Measurements from ENCODE around the gene OR5D16.

DNA sequence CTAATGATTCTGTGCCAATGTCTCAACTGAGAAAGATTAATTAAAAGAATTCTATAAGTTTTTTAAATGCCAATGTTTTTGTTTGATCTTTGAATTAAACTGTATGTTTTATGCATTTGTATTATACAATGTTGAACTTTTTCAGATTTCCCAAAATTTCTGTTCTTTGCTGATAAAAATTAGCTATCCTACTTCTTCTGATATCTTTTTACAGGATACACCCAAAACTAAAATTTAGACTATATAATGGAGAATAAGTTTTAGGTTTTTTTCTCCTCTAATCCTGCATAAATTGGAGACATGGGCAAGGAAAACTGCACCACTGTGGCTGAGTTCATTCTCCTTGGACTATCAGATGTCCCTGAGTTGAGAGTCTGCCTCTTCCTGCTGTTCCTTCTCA, 11.6 kb upstream of the OR5D16 start, which contains the start of gene OR5L2:
- TF ChIP-seq, protein P1, sequence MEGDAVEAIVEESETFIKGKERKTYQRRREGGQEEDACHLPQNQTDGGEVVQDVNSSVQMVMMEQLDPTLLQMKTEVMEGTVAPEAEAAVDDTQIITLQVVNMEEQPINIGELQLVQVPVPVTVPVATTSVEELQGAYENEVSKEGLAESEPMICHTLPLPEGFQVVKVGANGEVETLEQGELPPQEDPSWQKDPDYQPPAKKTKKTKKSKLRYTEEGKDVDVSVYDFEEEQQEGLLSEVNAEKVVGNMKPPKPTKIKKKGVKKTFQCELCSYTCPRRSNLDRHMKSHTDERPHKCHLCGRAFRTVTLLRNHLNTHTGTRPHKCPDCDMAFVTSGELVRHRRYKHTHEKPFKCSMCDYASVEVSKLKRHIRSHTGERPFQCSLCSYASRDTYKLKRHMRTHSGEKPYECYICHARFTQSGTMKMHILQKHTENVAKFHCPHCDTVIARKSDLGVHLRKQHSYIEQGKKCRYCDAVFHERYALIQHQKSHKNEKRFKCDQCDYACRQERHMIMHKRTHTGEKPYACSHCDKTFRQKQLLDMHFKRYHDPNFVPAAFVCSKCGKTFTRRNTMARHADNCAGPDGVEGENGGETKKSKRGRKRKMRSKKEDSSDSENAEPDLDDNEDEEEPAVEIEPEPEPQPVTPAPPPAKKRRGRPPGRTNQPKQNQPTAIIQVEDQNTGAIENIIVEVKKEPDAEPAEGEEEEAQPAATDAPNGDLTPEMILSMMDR (IDR thresholded peaks at IDR 0.05; ENCODE audit: insufficient read depth, low read depth, low read length): no peak
- no peak for TF ChIP-seq EZH2 (IDR thresholded peaks at IDR 0.05; ENCODE audit: insufficient read depth, low read length)

All from astrocyte (in vitro differentiated cells and primary cell).